ENCODE data around the gene RNF32.

DNA sequence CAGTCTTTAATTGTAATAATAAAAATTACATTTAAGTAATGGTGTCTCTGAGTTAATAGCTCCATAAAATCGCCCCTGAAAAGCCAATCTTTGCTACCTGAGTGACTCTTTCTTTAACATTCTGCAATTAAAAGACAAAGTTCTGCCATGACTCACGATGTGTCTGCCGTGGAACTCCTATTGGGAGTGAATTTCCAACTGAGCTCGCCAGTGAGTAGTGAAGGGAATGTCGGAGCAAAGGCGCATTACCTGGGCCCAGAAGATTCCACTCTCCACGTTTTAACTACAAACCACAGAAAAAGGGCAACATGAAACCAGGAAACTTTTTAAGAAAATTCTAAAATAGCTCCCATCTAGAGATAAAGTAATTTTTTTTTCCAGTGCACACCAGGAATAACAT, 36.9 kb upstream of the RNF32 start:
- no peak for TF ChIP-seq POLR2A (IDR thresholded peaks at IDR 0.05)
- TF ChIP-seq, protein P1, sequence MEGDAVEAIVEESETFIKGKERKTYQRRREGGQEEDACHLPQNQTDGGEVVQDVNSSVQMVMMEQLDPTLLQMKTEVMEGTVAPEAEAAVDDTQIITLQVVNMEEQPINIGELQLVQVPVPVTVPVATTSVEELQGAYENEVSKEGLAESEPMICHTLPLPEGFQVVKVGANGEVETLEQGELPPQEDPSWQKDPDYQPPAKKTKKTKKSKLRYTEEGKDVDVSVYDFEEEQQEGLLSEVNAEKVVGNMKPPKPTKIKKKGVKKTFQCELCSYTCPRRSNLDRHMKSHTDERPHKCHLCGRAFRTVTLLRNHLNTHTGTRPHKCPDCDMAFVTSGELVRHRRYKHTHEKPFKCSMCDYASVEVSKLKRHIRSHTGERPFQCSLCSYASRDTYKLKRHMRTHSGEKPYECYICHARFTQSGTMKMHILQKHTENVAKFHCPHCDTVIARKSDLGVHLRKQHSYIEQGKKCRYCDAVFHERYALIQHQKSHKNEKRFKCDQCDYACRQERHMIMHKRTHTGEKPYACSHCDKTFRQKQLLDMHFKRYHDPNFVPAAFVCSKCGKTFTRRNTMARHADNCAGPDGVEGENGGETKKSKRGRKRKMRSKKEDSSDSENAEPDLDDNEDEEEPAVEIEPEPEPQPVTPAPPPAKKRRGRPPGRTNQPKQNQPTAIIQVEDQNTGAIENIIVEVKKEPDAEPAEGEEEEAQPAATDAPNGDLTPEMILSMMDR (IDR thresholded peaks at IDR 0.05): no peak
